ENCODE data around the gene CCDC33. TPM values are rescaled to one million over a fixed set of nuclear protein-coding genes. Genes with fewer than 3 reads are reported as not detected.

The CCDC33 gene
- total RNA-seq, 2 experiments from 2014 or later: not detected

- CTCF ChIA-PET: no interaction called here
- POLR2A ChIA-PET: no interaction called here
Measured at GRCh38 chr15:74275957-74276356, 39.8 kb downstream of the CCDC33 start.

DNA sequence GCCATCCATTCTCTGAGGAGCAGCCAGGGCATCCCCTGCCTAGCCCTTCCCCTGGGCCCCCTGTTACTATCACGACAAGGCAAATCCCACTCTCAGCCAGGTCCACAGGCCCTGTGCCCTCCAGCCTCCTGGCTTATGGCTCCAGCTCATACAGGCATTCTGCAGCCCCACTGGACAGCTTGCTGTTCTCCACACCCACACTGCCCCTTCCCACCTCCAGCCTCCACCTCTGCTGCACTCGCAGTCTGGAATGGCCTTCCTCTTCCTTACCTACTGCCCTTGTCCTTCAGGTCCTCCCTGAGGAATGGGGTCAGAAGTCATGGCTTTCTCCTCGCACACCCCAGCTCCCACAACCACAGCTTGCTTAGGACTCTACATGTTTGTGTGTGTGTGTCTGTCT lies 40.4 kb downstream of the CCDC33 start:
- ChIA-PET CTCF (no interaction called here), POLR2A (no interaction called here)

DNA sequence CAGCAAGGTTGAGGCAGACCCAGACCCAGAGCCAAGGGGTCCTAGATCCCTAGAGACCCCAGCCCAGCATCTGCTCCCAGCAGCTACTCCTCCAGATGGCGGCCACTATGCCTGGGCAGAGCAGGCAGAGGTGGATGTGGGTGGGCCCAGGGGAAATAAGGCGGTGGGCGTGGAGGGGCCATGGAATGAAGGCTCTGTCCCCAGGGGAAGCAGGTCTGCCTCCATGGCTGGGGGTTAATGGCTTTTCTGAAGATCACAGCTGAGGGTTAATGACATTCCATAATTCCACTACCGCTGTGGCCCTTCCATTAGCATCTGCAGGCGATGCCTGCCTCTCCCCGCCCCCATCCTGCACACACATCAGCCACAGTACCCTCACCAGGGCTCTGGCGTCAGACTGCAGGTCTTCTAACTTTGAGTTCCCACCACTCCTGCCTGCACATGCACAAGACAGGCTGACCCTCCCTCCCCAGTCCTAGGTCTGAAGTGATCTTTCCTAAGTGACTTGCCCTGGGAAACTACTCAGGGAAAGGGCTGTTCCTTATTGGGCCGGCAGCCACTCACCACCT lies 41.2 kb downstream of the CCDC33 start:
- ChIA-PET CTCF (no interaction called here), POLR2A (no interaction called here)

DNA sequence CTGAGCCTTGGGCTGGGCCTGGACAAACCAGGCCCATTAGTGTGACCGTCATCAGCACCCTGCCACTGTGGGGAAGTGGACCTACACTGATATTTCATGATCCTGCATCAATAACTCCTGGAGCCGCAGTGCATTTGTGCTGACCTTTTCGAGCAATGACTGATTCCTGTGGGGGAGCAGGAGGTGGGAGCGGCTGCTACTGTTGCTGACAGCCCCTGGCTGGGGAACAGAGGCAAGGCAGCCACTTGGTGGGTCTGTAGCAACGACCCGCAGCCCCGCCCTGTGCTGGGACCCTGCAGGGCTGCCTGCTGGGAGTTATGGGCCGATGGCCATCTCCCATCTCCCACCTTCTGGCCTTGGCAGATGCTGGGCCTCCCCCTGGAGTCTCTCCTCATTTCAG lies 42.1 kb downstream of the CCDC33 start:
- POLR2A ChIA-PET: no interaction called here
- CTCF ChIA-PET: no interaction called here

- POLR2A ChIA-PET: no interaction called here
- CTCF ChIA-PET: no interaction called here
Measured at GRCh38 chr15:74281147-74282133, 45.3 kb downstream of the CCDC33 start.

- CTCF ChIA-PET: no interaction called here
- POLR2A ChIA-PET: no interaction called here
Measured at GRCh38 chr15:74283368-74283767, 47.2 kb downstream of the CCDC33 start.

GRCh38 chr15:74289671-74290070 lies 53.5 kb downstream of the CCDC33 start:
- ChIA-PET CTCF (interaction anchor here (1.3 kb wide), 1 partner anchor 18 kb away, joined by 3 read pairs; no protein-coding TSS in a partner anchor), POLR2A (no interaction called here)

- POLR2A ChIA-PET: no interaction called here
Measured at GRCh38 chr15:74290645-74291044, 54.5 kb downstream of the CCDC33 start.

GRCh38 chr15:74291101-74292071 lies 55.3 kb downstream of the CCDC33 start:
- POLR2A ChIA-PET: interaction anchor here (0.6 kb wide), 1 partner anchor 25 kb away, joined by 4 read pairs; no protein-coding TSS in a partner anchor

More at GRCh38 chr15:74290645-74291044, 54.5 kb downstream of the CCDC33 start:
- CTCF ChIA-PET: interaction anchor here (0.7 to 1.3 kb wide), 3 partner anchors 17 to 159 kb away, joined by 3 read pairs; no protein-coding TSS in a partner anchor

GRCh38 chr15:74293021-74293810 lies 57.1 kb downstream of the CCDC33 start:
- CTCF ChIA-PET: interaction anchor here (0.9 kb wide), 1 partner anchor 167 kb away, joined by 5 read pairs; no protein-coding TSS in a partner anchor

More at GRCh38 chr15:74291101-74292071, 55.3 kb downstream of the CCDC33 start:
- CTCF ChIA-PET: interaction anchor here (0.6 to 1.0 kb wide), 2 partner anchors 29 to 393 kb away, joined by 3 read pairs; no protein-coding TSS in a partner anchor

DNA sequence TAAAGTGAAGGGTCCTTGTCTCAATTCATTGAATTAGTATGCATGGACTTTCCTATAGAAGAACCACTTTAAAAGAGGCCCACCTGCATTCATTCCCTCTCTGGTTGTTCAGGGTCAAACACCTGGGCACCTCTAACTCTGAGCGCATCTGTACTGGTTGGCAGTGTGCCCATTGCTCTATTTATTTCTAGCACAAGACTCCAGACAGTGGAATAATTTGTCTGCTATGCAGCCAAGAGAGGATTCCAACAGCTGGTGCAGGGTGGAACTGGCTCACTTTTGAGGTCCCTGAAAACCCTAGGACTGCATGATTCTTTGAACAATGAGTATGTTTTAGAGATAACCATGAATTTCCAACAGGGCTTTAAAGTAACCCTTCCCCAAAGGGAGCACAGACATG lies 57.9 kb downstream of the CCDC33 start:
- CTCF ChIA-PET: interaction anchor here (1.0 kb wide), 1 partner anchor 166 kb away, joined by 3 read pairs; no protein-coding TSS in a partner anchor
- POLR2A ChIA-PET: no interaction called here

More at GRCh38 chr15:74293021-74293810, 57.1 kb downstream of the CCDC33 start:
- POLR2A ChIA-PET: no interaction called here

DNA sequence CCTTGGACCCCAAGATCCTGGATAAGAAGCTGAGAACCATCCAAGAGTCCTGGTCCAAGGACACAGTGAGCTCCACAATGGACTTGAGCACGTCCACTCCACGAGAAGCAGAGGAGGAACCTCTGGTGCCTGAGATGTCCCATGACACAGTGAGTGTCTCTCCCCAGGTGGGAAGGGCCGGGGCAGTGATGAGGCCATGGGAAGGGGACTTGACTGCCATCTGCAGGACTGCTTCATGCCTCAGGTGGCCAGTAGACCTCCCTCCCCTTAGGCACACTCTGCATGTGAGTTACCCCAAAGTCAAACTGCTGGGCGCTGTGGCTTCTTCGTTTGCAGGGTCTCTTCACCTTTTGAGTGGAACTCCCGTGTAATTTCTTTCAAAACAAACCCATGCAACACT lies 59.7 kb downstream of the CCDC33 start:
- ChIA-PET POLR2A (no interaction called here), CTCF (no interaction called here)

DNA sequence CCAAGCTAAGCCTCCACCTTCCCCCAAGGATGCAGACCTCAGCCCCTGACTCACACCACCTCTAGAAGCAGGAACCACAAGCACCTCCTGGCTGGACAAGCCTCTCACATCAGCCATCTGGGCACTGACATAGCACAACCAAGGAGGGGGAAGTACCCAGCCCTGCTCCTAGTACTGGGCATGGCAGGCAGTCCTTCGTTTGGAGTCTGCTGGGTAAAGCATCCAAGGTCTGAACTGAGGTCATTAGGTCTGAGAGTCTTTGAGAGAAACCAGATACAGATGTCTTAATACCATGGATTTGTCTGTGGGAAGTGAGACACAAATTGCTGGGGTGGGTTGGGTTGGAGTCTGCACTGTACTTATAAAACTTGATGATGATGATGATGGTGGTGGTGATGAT lies 61.8 kb downstream of the CCDC33 start:
- CTCF ChIA-PET: interaction anchor here (0.9 kb wide), 1 partner anchor 10 kb away, joined by 3 read pairs; no protein-coding TSS in a partner anchor
- POLR2A ChIA-PET: no interaction called here

DNA sequence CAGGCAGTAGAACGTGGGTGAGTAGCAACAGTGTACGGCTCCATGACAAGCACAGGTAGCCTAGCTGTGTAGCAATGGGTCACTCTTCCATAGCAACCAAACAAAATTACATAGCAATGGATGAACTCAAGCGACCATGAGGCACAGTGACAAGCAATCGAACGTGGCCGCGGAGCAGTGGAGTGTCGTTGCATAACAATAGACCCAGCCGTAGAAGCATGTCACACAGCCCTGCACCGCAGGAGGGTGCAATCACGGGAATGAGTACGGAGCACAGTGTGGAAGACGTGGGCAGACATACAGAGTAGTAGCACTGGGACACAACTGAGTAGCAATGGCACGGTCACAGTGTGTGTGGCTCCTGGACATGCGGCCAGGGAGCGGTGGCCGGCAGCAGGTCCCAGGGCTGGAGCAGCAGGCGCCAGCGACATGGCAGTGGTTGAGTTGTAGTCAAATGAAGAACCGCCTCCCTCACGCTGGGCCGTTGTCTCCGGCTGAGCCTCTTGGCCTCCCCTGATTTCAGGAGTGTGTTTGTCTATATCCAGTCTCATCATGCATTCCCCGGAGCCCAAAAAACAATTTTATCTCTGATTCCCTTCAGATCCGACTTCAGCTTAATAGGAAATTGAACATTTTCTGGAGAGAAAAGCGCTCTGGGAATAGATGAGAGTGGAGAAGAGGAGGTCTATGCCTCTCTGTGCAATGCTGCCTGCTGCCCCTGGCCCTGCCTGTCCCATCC lies 64.1 kb downstream of the CCDC33 start:
- CTCF ChIA-PET: no interaction called here
- POLR2A ChIA-PET: no interaction called here

GRCh38 chr15:74301583-74302361 lies 65.6 kb downstream of the CCDC33 start:
- ChIA-PET POLR2A (no interaction called here), CTCF (interaction anchor here (0.5 kb wide), 1 partner anchor 176 kb away, joined by 3 read pairs; no protein-coding TSS in a partner anchor)

- CTCF ChIA-PET: no interaction called here
- POLR2A ChIA-PET: no interaction called here
Measured at GRCh38 chr15:74302821-74303359, 66.8 kb downstream of the CCDC33 start.

- ChIA-PET POLR2A (no interaction called here), CTCF (interaction anchor here (1.0 kb wide), 1 partner anchor 17 kb away, joined by 3 read pairs; no protein-coding TSS in a partner anchor)
Measured at GRCh38 chr15:74303741-74304309, 67.7 kb downstream of the CCDC33 start.

Data from activated CD8-positive, alpha-beta memory T cell treated with anti-CD3 and anti-CD28 coated beads for 36 hours (primary cell).